Mammary epithelial cell (primary cell): Measurements from ENCODE around the gene FAM236C.
"Not testable (repeated sequence)": the region's sequence is repeated elsewhere in the genome, so short reads cannot be mapped to it uniquely, and the experiment has no call there.

Experiments used
- EZH2 ChIP-seq: IDR thresholded peaks from 2 replicates; pipeline ENCODE4 v1.6.1; 2012; ENCODE audit warnings: low read length, inconsistent platforms, borderline replicate concordance
- TF ChIP-seq, protein P1 (sequence below), 2 donors: IDR thresholded peaks in 1 of 2; conservative IDR thresholded peaks in 1 of 2; 2 replicates each; pipeline ENCODE4 v1.5.1; 2011 to 2012; ENCODE audit warnings: inconsistent platforms in 2 of 2, low read length in 2 of 2, mild to moderate bottlenecking in 2 of 2, control low read depth in 1 of 2, low read depth in 1 of 2; ENCODE audit not compliant: insufficient read depth in 1 of 2; ENCODE audit errors: extremely low read depth in 1 of 2

DNA sequence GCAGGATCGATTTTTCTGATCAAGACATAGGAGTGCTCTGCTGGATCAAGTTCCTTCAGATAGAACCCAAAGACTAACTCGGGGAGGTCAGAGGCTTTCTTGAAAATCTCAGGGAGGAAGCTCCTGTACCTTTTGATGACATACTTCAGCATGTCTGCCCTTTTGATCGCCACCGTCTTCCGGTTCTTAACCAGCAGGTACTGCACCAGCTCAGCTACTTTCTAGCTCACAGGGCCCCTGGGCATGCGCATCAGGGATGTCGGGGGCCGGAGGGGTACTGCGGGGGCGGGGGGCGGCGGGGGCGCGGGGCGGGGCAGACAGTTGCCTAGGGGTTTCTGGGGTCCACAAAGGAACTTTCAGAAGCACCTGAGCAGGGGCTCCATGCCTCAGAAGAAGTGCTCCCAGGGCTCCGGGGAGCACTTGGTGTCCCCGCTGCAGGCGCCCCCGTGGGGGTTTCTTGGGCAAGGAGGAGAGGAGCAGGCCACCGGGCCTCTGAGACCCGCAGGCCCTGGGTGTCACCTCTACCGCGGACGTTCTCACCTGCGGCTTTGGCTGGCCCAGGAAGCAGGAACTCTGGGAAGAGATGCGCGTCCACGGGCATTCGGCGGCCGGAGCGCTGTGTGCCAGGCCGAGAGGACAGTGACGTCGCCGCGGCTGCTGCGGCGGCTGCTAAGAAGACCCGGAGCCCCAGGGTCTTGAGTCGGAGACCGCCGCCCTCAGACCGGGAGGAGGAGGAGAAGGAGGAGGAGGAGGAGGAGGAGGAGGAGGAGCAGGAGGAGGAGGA, 30.8 kb downstream of the FAM236C start:
- not testable (repeated sequence) for TF ChIP-seq EZH2
- TF ChIP-seq, protein P1, sequence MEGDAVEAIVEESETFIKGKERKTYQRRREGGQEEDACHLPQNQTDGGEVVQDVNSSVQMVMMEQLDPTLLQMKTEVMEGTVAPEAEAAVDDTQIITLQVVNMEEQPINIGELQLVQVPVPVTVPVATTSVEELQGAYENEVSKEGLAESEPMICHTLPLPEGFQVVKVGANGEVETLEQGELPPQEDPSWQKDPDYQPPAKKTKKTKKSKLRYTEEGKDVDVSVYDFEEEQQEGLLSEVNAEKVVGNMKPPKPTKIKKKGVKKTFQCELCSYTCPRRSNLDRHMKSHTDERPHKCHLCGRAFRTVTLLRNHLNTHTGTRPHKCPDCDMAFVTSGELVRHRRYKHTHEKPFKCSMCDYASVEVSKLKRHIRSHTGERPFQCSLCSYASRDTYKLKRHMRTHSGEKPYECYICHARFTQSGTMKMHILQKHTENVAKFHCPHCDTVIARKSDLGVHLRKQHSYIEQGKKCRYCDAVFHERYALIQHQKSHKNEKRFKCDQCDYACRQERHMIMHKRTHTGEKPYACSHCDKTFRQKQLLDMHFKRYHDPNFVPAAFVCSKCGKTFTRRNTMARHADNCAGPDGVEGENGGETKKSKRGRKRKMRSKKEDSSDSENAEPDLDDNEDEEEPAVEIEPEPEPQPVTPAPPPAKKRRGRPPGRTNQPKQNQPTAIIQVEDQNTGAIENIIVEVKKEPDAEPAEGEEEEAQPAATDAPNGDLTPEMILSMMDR (conservative IDR thresholded peaks at IDR 0.05 in 1 of 2, IDR thresholded peaks at IDR 0.05 in 1 of 2; ENCODE audit: extremely low read depth in 1 of 2, insufficient read depth in 1 of 2, low read depth in 1 of 2, low read length in 2 of 2): not testable (repeated sequence)
